Islet of Langerhans (tissue), 1 donor: Measurements from ENCODE around the gene DNAI1.

ENCODE experiments used
- FAIRE-seq: peaks from one replicate; lab custom pipeline; 2011; peaks lifted over from hg19 to GRCh38; lab: Jason Lieb, UNC

DNAI1 gene

GRCh38 chr9:34559624-34560455 lies 101.2 kb downstream of the DNAI1 start:
- no peak for FAIRE-seq

DNA sequence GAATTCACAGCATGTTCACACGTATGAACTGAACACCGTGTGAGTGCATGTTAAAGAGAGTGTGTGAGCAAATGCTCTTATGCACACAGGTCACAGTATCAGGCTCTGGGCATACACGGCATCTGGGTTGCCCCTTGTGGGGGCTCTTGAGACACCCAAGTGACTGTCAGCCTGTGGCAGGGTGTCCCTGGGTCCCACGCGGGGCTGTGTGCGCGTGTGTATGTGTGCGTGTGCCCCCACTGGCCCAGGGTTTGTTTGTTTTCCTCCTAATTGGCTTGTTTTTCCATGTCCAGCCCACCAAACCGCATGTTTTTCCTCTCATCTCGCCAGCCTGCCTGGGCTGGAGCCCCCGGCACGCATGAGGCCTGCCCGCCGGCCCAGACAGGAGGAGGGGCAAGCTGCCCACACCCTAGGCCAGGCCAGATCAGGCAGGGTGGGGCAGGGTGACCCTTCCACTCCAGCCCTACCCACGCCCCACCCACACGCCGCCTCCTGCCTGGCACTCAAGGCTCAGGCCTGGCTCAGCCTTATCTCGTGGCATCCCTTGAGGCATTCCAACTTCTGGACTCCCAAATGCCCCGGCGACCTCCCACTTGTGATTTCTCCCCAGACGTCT lies 102.1 kb downstream of the DNAI1 start:
- FAIRE-seq, result no peak

- FAIRE-seq, result no peak
These were observed 103.6 kb downstream of the DNAI1 start for GRCh38 chr9:34562135-34562745.

DNA sequence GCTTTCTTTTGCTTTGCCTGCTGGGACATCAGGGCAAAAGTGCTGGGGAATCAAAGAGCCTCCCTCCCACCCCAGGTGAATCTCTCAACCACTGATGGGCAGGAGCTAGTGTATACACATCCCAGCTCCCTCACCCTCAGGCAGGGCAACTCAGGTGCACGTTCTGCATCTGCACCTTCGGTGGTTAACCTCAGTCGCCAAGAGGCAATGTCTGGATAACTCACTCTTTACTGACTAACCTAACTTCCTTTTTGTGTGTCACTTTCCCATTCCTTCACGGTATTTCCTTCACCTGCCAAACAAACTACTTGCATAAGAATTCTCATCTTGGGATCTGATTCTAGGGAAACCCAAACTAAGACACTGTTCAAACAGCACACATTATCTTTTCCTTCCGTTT lies 104.7 kb downstream of the DNAI1 start:
- no peak for FAIRE-seq

DNA sequence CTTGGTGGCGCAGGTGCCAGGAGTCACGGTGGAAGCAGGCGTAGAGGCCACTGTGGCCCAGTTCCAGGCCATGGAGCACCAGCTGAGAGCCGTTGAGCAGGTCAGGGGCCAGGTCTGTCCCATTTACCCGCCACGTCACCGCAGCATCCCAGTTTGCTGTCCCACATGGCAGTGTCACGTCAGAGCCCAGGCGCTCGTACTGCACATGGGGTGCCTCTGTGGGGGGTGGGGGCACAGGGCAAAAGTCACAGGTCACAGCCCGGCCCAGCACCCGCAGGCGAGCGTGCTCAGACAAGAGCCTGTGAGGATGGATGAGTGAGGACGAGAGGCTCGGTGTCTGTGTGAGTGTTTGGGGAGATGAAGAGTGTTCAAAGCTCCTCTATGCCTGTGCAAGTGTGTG lies 106.0 kb downstream of the DNAI1 start:
- FAIRE-seq, result no peak

DNA sequence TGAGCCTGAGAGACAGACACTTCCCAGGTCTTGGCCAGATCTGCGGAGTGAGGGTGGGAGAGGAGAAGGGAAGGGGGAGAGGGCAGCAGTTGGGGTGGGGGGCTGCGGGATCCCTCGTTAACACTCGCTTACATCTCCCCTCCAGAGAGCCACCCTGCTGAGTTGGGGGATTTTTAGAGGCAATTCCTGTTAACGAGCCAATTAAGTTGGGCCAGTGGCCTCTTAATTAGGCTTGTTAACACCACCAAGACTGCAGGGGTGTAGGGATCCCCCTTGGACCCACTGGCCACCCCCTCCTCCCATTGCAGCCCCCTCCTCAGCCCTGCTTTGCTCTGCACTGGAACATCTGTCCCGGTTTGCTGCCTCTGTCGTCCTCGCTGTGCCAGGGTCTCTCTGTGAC lies 107.3 kb downstream of the DNAI1 start:
- FAIRE-seq, result no peak

DNA sequence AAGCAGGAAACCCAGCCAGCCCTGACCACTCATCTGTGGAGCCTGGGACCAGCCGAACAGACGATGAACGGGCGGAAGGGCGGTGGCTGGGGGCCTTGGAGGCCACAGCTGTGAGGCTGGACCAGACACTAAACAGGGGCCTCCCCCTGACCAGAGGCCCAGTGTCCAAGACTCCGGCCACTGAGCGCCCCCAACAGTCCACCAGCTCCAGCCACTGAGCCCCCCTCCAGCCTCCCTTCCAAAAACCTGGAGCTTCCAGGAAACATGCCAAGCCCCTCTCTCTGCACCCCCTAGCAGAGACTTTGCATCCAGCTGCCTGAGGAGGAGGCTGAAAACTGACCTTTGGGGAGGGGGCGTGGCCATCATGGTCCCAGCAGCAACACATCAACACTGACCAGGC lies 107.7 kb downstream of the DNAI1 start:
- no peak for FAIRE-seq

DNA sequence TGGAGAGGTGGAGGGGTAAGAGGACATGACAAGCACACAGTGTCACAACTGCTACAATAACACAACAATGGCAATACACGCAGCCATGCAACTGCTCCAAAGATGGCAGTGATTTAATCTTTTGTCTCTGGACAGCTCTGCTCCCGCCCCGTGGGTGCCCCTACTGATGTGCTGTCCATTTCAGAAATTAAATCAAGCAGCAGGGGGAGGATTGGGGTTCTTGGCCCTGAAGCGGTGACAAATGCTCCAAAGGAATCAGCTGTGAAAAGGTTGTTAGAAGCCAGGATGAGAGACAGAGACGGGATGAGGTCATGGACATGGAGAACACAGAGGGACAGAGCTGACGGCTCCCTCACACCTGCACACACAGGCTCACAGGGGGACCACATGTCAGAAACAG lies 108.4 kb downstream of the DNAI1 start:
- no peak for FAIRE-seq

DNA sequence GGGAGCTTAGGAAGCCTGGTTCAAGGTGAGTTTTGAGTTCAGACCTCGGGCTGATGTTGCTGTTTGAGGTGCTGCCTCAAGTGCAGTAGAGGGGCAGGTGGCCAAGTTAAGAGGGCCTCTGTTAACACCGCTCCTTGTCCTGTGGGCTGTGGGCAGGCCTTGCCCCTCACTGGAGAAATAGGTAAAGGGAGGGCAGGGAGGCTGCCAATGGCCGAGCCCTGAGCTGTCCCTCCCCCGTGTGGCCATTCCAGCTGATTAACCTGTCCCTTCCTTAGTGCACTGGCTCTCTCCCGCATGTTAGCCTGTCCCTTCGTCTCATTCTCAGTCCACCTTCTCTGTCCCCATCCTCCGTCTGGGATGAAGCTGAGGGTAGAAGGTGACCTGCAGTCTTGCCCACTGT lies 109.5 kb downstream of the DNAI1 start:
- FAIRE-seq, result no peak

DNA sequence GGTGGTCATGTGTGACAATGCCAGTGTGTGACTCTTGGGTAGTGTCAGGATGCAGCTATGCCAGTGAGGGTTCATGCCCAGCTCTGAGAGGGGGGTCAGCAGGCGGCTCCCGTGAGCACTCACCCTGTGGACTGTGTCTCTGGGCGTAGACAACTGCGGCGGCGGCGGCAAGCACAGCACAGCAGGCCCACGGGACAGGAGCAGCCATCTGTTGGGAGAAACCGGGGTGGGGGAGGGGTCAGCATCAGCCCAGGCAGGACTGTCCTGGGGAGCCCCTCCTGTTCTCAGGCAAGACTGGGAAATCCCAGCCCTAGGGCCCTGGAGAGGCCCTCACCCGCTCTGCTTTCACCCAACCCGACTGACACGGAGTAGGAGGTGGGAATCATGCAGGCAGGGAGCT lies 110.2 kb downstream of the DNAI1 start:
- no peak for FAIRE-seq

GRCh38 chr9:34570376-34570775 lies 111.8 kb downstream of the DNAI1 start:
- no peak for FAIRE-seq
